ENCODE results near the gene FAAP20.

The FAAP20 gene

GRCh38 chr1:2212274-2212531 is 17.6 kb upstream of the FAAP20 start:
- no peak for DNase-seq (ENCODE audit: low read depth in 2 of 2)

- DNase-seq (ENCODE audit: low read depth in 2 of 2), result no peak
Measured at GRCh38 chr1:2210786-2211185, 16.2 kb upstream of the FAAP20 start.

DNA sequence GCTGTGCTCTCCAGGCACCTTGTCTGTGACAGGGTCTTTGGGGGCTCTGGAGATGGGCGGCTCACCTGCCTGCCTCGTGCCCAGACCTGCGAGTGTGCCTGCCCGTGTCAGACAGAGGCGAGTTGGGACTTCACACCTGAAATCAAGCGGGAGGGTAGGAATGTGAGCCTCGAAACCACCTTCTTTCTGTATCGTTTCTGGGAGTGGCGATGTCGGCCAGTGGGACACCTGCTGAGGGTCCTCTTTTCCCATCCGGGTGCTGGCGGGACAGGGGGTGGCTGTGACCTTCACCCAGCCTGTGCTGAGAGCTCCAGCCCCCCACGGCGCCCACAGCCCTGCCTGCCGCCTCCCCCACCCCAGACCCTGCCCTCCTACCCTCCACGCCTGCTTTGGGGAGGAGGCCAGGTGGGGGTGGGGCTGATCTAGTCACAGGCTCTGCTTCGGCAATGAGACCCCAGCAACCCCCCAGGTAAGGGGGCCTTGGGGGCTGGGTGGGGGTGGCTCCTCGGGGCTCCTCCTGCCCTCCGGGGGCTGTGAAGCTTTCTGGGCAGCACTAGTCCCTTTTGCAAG is 15.6 kb upstream of the FAAP20 start:
- DNase-seq (ENCODE audit: low read depth in 2 of 2), result no peak

GRCh38 chr1:2209400-2210083 is 15.0 kb upstream of the FAAP20 start:
- no peak for DNase-seq (ENCODE audit: low read depth in 2 of 2)

- DNase-seq (ENCODE audit: low read depth in 2 of 2), result no peak
Measured at GRCh38 chr1:2208309-2209239, 14.0 kb upstream of the FAAP20 start.

DNA sequence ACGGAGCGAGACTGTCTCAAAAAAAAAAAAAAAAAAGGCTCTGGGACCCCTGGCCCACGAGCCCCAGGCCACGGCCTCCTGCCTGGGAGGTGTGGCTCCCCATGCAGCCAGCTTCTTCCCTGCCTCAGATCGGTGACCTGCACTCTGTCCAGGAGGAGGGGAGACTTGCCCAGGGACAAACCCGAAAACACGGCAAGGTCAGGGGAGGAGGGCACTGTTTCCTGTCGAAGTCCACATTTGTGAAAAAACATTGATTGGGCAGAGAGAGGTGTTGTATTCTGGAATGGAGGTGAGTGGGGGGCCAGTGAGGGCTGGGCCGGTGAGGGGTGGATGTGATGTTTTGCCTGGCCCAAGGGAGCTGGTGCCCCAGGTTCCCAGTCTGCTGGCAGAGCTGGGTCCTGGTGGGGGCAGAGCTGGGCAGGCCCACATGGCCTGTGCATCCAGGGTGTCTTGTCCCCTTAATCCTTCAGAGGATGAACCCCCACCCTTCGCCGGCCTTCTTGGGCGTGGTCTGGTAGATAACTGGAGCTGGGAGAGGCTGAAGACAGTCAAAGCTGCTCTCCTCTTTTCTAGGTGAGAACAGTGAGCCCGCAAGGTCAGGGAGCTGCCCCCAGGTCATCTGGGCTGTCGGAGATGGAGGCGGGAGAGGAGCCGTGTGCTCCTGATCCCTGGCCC is 12.4 kb upstream of the FAAP20 start:
- no peak for DNase-seq (ENCODE audit: low read depth in 2 of 2)

DNA sequence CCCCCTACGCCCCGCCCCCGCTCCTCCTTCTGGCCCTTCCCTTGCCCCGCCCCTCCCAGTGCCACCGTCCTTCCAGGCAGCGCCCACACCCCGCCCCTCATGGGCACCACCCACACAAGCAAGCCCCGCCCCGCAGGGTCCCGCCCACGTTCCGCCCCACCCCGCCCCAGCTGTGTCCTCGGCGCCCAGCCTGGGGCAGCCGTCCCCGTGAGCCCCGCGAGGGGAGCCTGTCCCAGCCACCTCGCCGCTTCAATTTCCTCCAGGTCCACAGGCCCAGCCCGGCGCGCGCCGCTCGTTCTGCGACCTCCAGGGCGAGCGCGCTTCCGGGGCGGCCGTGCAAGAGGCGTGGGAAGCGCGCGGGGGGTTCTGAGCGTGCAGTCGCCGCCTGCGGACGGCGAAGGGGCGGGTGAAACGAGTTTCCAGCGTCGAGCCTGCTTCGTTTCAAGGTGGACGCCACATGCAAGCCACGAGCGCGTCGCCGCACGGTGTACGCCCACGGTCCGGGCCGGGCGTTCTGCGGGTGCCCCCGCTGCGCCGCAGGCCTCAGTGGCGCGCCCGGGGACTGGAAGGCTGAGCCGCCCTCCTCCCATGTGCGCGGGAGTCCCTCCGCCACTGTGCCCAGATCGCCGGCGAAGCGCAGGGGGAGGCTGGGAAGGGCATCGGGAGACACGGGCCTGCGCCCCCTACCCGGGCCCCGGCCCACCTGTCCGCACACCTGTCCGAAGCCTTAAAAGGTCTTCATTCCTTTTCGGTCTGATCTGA is 10.8 kb upstream of the FAAP20 start:
- peak in 1 of 2 donors; percentile 94 for DNase-seq (ENCODE audit: low read depth in 2 of 2)

- DNase-seq (ENCODE audit: low read depth in 2 of 2), result peak in 1 of 2 donors; percentile 91
Measured at GRCh38 chr1:2204415-2205190, 10.0 kb upstream of the FAAP20 start.

DNA sequence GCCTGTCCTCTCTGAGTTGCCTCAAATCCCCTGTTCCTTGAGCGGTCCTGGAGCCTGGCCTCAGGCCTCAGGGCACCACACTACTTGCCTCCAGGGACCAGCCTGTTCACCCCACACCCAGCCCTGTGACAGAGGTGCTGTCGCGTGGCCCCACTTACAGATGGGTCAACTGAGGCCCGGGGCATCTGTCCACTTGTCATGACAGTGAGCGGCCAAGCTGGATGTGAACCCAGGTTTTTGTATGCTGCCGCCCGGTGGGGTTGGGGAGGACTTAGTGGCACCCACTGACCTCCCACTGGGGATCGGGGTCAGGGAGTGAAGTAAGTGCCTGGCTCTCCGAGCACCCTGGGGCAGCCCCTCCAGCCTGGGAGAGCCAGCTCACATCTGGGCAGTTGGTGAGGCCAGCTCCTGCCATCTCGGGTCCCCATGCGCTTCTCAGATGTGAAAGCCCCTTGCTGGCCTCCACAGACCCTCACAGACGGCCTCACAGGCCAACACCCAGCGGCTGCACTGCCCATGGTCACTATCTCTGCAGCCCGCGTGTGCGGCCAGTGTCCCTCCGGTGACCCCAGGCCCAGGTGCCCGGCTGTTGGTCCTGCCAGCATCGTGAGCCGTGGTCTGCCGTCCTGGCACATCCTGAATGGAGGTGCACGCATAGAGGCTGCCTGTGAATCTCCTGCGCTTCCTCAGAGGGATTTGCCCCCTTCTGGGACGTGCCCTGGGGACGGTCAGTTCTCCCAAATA is 9.3 kb upstream of the FAAP20 start:
- DNase-seq (ENCODE audit: low read depth in 2 of 2), result no peak

DNA sequence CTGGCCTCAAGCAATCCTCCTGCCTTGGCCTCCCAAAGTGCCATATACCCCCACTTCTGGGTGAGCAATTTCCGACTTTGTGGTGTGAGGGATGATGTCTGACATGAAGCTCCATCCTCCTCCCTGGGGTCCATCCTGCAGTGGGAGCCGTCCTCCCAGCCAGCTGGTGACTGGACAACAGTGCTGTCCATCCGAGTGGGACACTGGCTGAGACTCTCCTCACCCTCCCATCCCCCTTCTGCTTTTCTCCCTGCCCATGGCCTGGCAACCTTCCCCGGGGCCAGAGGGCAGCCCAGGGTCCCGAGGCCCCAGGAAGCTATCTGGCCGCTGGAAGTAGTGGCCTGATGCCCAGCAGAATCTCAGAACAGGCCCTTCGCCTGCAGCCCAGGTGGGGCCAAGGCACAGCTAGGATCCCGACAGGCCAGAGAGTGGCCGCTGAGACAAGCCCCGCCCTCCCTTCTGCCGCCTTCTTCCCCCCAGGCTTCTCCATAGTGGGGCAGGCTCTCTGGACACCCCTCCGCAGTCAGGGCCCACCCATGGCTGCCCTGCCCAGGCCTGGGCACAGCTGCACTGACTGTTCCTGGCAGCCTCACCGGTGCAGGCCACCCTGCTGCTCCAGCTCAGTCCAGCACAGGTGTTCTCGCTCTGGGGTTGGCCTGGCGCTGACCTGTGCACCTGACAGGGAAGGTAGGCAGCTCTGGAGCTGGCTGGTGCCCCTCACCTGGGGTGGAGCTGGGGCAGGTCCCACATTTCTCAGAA is 8.4 kb upstream of the FAAP20 start:
- DNase-seq (ENCODE audit: low read depth in 2 of 2), result no peak

GRCh38 chr1:2202008-2202575 is 7.5 kb upstream of the FAAP20 start:
- DNase-seq (ENCODE audit: low read depth in 2 of 2), result no peak

GRCh38 chr1:2201062-2201461 is 6.5 kb upstream of the FAAP20 start:
- DNase-seq (ENCODE audit: low read depth in 2 of 2), result no peak

GRCh38 chr1:2200308-2200943 is 5.9 kb upstream of the FAAP20 start:
- DNase-seq (ENCODE audit: low read depth in 2 of 2), result no peak

DNA sequence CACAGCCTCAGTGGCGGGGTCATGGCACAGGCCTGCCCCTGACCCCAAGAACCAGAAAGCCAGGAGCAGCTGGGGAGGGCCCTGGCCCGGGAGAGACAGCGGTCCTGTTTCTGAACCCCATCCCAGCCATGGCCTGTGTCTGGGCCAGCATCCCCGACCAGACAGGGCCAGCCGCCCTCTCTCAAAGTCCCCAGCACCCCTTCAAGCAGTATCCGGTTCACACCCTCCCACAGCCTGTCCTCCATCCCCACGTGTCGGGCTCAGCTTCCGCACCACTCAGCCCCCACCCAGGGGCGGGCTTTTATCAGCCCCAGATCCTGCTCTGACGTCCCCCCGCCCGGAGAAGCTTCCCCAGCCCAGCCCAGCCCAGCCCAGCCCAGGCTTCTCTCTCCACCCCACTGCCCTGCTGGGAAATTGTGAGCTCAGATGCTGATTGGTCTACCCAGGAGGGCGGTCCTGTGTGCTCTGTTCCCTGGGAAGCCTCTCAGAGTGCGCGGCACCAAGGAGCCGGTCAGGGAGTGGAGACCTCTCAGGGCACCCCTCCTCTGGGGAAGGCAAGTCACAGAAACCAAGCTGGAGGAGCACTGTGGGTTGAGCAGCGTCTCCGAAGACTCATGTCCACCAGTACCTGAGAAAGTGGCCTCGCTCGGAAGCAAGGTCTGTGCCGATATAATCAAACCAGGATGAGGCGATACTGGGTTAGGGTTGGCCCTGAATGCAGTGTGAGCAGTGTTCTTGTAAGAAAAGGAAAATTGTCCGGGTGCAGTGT is 4.7 kb upstream of the FAAP20 start:
- peak; percentile 63 to 74 for DNase-seq (ENCODE audit: low read depth in 2 of 2)

GRCh38 chr1:2198571-2198970 is 4.0 kb upstream of the FAAP20 start:
- DNase-seq (ENCODE audit: low read depth in 2 of 2), result no peak

DNA sequence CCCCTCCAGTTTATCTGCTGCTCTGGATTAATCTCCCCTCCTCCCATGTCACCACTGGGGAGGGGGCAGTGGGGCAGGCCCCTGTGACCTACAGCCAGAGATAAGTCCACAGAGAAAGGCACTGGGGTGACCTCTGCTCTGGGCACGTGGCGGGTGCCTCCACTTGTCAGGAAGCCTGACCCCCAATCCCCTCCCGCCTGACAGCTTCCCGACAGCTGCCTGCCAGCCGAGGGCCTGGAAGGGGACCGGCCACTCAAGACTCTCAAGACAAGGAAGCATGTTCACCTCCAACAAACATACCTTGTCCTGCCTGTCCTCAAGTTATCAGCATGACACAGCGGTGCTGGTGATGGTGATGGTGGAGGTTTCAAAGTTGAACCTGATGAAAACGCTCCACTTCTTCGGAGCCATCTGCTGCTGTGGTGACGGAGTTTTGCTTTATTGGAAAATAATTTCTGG is 3.2 kb upstream of the FAAP20 start:
- DNase-seq (ENCODE audit: low read depth in 2 of 2), result no peak

DNA sequence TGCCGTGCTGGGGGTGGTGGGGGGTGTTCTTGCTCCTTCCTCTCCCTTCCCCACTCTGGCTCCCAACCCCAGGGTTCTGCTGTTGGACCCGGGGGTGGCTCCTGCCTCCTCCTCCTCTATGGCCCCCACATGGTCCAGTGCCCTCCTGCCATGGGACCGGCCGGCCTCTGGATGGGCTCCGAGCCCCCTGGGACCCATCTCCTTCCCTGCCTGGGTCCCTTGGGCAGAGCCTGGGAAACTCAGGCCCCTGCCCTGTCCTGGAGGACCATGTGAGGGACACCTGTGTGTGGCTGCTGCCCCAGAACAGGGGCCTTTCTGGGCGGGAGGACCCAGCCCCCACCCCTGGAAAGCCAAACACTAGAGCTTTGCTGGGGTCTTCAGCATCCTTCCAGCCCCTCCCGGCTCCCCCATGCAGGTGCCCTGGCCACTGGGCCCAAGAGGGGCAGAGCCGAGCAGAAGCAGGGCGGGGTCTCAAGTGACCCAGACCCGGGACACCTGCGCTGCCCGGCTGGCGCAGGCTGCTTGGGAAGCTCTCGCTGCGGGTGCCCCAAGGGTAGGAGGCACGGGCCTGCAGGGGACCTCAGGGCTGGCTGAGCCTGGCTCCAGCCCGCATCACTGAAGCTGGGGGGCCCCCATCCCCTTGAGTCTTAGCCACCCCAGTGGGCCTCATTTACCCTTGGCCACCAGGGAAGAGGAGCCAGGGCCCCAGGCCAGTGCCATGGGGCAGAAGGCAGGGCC is 2.5 kb upstream of the FAAP20 start:
- no peak for DNase-seq (ENCODE audit: low read depth in 2 of 2)

Measured in stimulated activated CD4-positive, alpha-beta T cell treated with anti-CD3 and anti-CD28 coated beads, Interleukin-1b, Interleukin-23, amount 100 ng/mL, for 4 hours (primary cell).